Measurements from ENCODE around the gene MCC.

DNA sequence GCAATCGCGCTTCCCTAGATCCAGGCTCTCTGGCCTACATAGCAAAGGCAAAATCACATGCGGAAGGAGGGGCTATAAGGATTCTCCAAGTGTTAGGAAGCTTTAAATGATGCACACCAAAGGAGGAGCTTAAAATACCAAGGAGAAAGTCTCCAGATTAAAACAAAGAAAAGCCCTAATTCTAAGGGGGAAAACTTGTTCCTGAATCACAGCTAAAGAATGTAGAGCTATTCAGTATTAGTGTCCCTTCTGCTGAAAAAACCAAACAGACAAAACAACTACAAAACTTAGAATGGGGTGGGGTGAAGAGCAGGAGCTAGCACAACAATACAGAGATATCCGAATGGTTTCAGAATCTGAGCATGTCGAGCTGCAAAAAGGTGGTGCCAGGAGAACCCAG is 297.9 kb downstream of the MCC start:
- TF ChIP-seq CTCF (IDR thresholded peaks at IDR 0.05; ENCODE audit: insufficient read depth, low read length, poor library complexity, severe bottlenecking) (no peak), EZH2phosphoT487 (conservative IDR thresholded peaks at IDR 0.05; ENCODE audit: low read length) (no peak)
